GM19239 (cell line): ENCODE data around the gene ITPRID2.

ENCODE experiments used
- DNase-seq: peaks from one replicate; pipeline ENCODE4 v3.0.0; 2011; ENCODE audit warnings: low spot score; ENCODE audit not compliant: insufficient read length
- FAIRE-seq: peaks from 2 replicates; lab custom pipeline; 2011; peaks lifted over from hg19 to GRCh38; lab: Jason Lieb, UNC

The ITPRID2 gene

GRCh38 chr2:181910028-181910831 is 18.7 kb downstream of the ITPRID2 start:
- no peak for FAIRE-seq
- no peak for DNase-seq

DNA sequence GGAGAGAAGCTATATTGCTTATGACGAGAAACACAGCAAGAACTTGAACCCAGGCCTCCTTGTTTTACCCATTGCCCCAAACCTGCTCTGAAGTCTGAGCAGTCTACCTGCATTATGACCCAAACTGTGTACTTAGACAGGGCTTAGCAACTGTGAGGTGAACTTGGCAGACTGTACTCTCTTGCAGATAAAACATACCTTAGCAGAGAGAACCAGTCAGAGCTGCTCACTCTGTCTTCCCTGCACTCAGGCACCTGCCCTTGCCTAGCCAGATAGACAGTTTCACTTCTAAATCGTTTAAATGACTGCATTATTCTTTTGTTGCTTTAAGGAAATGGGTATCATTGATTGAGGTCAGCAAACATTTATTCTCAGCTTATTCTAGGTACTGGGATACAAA is 20.3 kb downstream of the ITPRID2 start:
- DNase-seq, result no peak
- FAIRE-seq, result no peak

DNA sequence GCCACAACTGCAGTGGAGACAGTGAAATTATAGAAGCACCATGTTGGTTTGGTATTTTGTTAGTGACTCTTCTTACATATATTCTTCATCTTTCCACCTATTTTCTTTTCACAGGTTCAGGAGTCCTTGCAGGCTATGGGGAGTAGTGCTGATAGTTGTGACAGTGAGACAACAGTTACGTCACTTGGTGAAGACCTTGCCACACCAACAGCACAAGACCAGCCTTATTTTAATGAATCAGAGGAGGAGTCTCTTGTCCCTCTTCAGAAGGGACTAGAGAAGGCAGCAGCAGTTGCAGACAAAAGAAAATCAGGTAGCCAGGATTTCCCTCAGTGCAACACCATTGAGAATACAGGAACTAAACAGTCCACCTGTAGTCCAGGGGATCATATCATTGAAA is 23.6 kb downstream of the ITPRID2 start:
- FAIRE-seq (no peak), DNase-seq (no peak)

GRCh38 chr2:181916726-181917718 is 25.5 kb downstream of the ITPRID2 start:
- no peak for DNase-seq

GRCh38 chr2:181918188-181918587 is 26.7 kb downstream of the ITPRID2 start:
- no peak for DNase-seq
- no peak for FAIRE-seq

More at GRCh38 chr2:181916726-181917718, 25.5 kb downstream of the ITPRID2 start:
- FAIRE-seq, result no peak

GRCh38 chr2:181923121-181923520 is 31.6 kb downstream of the ITPRID2 start:
- DNase-seq (no peak), FAIRE-seq (no peak)

GRCh38 chr2:181924336-181924735 is 32.8 kb downstream of the ITPRID2 start:
- FAIRE-seq, result no peak
- DNase-seq, result no peak

- FAIRE-seq, result no peak
- DNase-seq, result no peak
These were observed 43.2 kb downstream of the ITPRID2 start for GRCh38 chr2:181934694-181935093.

- DNase-seq, result no peak
- no peak for FAIRE-seq
These were observed 45.9 kb downstream of the ITPRID2 start for GRCh38 chr2:181937473-181937872.

DNA sequence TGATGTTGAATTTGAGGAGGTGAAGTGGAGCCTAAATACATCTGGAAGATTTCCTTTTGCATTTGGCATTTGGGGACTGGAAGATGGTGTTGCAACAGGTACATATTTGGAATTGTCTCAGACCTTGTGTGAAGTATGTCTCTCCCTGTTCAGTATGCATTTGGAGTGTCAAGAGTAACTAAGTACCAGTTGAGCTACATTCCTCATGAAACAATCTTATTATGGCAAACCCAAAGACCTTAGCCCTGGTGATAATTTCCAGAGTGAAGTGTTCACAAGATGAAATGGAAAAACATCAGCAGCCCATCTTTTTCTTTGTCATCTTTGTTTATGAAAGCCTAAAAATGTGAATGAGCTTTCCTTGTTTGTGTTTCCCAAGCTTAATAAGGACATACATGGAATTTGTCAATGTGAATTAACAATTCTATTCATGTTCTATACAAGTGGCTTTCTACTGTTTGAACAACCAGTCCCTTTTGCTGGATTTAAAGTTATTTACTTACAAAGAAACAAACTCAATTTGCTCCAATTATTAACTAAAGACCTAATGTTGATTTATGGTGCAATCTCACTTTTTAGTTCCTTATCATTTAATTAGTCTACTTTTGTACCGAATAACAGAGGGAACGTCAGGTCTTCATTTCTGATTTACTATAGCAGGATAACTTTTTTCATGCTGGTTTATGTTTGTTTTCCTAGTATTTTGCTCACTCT is 52.0 kb downstream of the ITPRID2 start:
- DNase-seq (no peak), FAIRE-seq (no peak)

- DNase-seq (no peak), FAIRE-seq (no peak)
These were observed 52.8 kb downstream of the ITPRID2 start for GRCh38 chr2:181944164-181944913.

DNA sequence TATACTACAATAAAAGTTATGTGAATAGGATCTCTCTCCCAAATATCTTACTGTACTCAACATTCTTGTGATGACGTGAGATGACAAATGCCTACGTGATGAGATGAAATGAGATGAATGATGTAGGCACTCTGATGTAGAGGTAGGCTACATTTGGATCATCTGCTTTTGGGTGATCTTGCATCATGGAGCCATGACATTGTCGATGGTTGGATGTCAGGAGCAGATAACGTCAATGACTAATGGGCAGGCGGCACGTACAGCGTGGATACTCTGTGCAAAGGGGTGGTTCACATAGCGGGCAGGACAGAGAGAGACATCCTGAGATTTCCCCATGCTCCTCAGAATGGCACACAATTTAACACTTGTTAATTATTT is 53.4 kb downstream of the ITPRID2 start:
- FAIRE-seq (no peak), DNase-seq (no peak)

DNA sequence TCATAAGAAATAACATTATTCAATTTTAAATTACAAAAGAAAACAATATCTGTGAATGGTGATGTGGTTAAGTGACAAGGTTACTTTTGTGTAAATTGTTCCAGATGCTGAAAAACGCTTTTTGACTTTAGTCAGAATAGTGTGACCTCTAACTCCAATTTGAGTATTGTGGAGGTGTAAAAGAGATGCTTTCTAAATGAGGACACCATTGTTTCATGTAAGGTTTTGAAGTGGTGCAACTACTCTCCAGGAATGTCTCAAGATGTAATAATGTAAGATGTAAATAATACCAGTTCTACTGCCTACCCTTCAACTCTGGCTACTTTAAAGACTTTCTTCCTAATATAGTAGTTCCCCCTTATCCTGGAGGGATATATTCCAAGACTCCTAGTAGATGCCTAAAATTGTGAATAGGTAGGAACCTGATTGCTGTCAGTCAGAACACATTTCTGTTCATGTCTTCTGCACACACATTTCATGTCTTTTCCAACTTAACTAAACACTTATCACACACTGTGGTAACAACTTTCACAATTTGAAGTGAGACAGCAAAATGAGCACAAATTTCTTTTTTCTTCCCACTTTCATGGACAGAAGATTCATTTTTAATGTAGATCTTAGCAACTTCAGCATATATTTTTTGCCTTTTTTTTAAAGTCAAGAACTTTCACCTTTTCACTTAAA is 55.1 kb downstream of the ITPRID2 start:
- FAIRE-seq, result no peak

GRCh38 chr2:181947273-181947672 is 55.7 kb downstream of the ITPRID2 start:
- FAIRE-seq, result no peak
- no peak for DNase-seq

More for the DNA sequence above, 55.1 kb downstream of the ITPRID2 start:
- no peak for DNase-seq

GRCh38 chr2:181948227-181948626 is 56.7 kb downstream of the ITPRID2 start:
- DNase-seq (no peak), FAIRE-seq (no peak)

DNA sequence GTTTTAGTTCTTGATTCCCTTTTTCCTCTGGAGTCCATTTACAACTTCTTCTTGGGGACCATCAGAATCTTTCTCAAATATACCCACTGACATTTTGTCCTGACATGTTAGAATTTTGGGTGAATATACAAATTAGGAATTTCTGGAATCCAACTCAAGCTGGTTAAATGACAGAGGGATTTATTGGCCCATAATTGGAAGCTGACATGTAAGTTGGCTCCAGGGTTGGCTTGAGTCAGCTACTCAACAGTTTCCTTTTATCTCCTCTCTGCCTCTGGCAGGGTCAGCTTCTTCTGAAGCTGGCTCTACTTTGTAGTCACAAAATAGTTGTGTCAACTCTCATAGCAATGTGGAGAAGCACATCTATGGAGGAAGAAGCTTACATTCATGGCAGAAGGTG is 57.5 kb downstream of the ITPRID2 start:
- DNase-seq (no peak), FAIRE-seq (no peak)

DNA sequence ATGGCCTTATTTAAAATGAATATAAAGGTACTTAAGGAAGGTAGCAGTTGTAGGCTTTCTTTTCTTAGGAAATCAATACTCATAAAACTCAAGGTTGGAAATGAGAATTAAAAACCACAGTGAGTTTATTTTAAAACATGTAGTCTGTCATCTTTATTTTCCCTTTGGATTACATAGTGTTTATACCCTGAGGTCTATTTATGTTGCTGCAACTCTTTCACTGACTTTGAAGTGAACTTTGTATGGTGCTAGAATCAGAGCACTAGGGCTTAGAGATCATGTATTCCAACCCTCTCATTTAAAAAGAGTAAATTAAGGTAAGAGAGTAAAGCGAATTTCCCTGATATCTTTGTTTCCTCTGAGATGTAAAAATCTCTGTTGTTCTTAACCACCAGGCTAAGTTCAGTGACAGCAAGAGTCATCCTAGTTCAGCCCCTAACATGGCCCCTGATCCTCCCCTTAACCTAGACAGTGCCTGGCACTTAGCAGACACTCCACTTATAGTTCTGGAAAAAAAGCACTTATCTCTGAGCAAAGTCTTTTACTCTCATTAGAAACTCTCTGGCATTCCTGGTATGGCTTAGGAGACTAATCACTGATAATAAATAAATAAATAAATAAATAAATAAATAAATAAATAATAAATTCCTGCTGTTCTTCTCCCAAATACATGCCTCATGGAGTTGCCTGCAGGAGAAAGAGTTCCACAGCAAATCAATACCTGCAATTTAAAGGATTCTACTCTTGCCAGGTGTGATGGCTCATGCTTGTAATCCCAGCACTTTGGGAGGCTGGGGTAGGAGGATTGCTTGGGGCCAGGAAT is 61.1 kb downstream of the ITPRID2 start:
- DNase-seq (no peak), FAIRE-seq (no peak)

GRCh38 chr2:181953881-181954537 is 62.5 kb downstream of the ITPRID2 start:
- DNase-seq (peak; percentile 38), FAIRE-seq (peak; percentile 91)
